Upper lobe of left lung (tissue), 6 donors: Measurements from ENCODE around the gene CTR9. TPM values are rescaled to one million over a fixed set of nuclear protein-coding genes. Genes with fewer than 3 reads are reported as not detected.

Source experiments
- ATAC-seq, 2 donors: fragments of 200-7000 bp; cut with Tn5 transposase; one replicate each; pipeline ENCODE4 v1.9.1; 2022; ENCODE audit warnings: mild to moderate bottlenecking in 2 of 2, moderate library complexity in 2 of 2; ENCODE audit not compliant: low FRiP score in 2 of 2
- DNase-seq, 2 donors: peaks; one replicate each; pipeline ENCODE4 v3.0.0-alpha.2; 2019 to 2020
- H3K27ac ChIP-seq, 4 donors: fragments of 200-600 bp; sonication (generic); one replicate each; pipeline ENCODE4 v1.5.1; 2016 to 2019
- H3K27me3 ChIP-seq, 4 donors: fragments of 200-600 bp; sonication (generic); one replicate each; pipeline ENCODE4 v1.5.1; 2017 to 2019
- H3K36me3 ChIP-seq, 4 donors: fragments of 200-600 bp; sonication (generic); one replicate each; pipeline ENCODE4 v1.5.1; 2016 to 2019
- H3K4me1 ChIP-seq, 4 donors: fragments of 200-600 bp; sonication (generic); one replicate each; pipeline ENCODE4 v1.5.1; 2018 to 2019
- H3K4me3 ChIP-seq, 4 donors: fragments of 200-600 bp; sonication (generic); one replicate each; pipeline ENCODE4 v1.5.1; 2017 to 2019; ENCODE audit warnings: mild to moderate bottlenecking in 2 of 4, moderate library complexity in 1 of 4
- H3K9me3 ChIP-seq, 4 donors: fragments of 200-600 bp; sonication (generic); one replicate each; pipeline ENCODE4 v1.5.1; 2018 to 2019
- CTCF ChIP-seq, 6 experiments: fragments of 450-650 bp in 4 of 6; fragments of 200-600 bp in 2 of 6; sonication (generic) in 2 of 6; IDR thresholded peaks; one replicate each; pipeline ENCODE4 v1.5.1; 2016 to 2019; ENCODE audit warnings: antibody characterized with exemption in 6 of 6
- EP300 ChIP-seq, 4 donors: sonication (generic); formaldehyde crosslinking; IDR thresholded peaks; one replicate each; pipeline ENCODE4 v1.5.1; 2017; ENCODE audit warnings: antibody characterized with exemption in 4 of 4, control low read depth in 2 of 4
- POLR2A ChIP-seq, 4 donors: fragments of 450-650 bp; IDR thresholded peaks; one replicate each; pipeline ENCODE4 v1.5.1; 2016 to 2017; ENCODE audit warnings: antibody characterized with exemption in 4 of 4, mild to moderate bottlenecking in 2 of 4
- POLR2AphosphoS5 ChIP-seq, 2 donors: sonication (generic); formaldehyde crosslinking; IDR thresholded peaks; one replicate each; pipeline ENCODE4 v1.5.1; 2017; ENCODE audit warnings: antibody characterized with exemption in 2 of 2
- WGBS, 2 donors: methylation state at CpG; one replicate each; pipeline ENCODE4 v1.1.5; 2017 to 2018; 5-methylcytosine and 5-hydroxymethylcytosine counted together
- small RNA-seq, 4 donors: library from RNA; depleted of rRNA; stranded (forward); fragments of <200 nt; gene quantifications; one replicate each; pipeline ENCODE3, GENCODE V24; 2016
- total RNA-seq, 6 donors: library from RNA; depleted of rRNA in 4 of 6; stranded (reverse); fragments of >200 nt in 4 of 6; gene quantifications; one replicate each; pipeline versions ENCODE4 v1.1.0 to v1.2.1, GENCODE V29; 2016 to 2021
- donor health status: DM: no; HTN: no; CAD: no; lungs with moderate emphysema.
- donor health status: DM: no; HTN: yes; CAD: no; lungs with severe emphysema.

The CTR9 gene
- total RNA-seq, 6 donors from 2014 or later, result 9.9 to 35.4 (median 26.9) TPM

- no peak overlapping the region for H3K27ac ChIP-seq
- WGBS, 2 donors, result 95 to 97% methylated on average over 2 of the region's 2 CpGs
- TF ChIP-seq POLR2AphosphoS5 (IDR thresholded peaks at IDR 0.05) (no peak), CTCF (IDR thresholded peaks at IDR 0.05) (no peak), POLR2A (IDR thresholded peaks at IDR 0.05) (no peak)
Observed at GRCh38 chr11:10828402-10828801, 77.4 kb downstream of the CTR9 start.

GRCh38 chr11:10829139-10829538, 78.1 kb downstream of the CTR9 start:
- ATAC-seq, result no peak
- H3K9me3 ChIP-seq, result no peaks in the 10 kb centered on the region
- no peaks in the 10 kb centered on the region for H3K36me3 ChIP-seq
- no peak overlapping the region for H3K4me3 ChIP-seq
- no peaks in the 10 kb centered on the region for H3K27me3 ChIP-seq
- TF ChIP-seq CTCF (IDR thresholded peaks at IDR 0.05), result no peak
- TF ChIP-seq POLR2AphosphoS5 (IDR thresholded peaks at IDR 0.05), result no peak
- TF ChIP-seq POLR2A (IDR thresholded peaks at IDR 0.05), result no peak
- no peak for TF ChIP-seq EP300 (IDR thresholded peaks at IDR 0.05)
- no peak overlapping the region for H3K27ac ChIP-seq
- H3K4me1 ChIP-seq, result no peaks in the 10 kb centered on the region
- 89 to 95% methylated on average over 4 of the region's 4 CpGs for WGBS, 2 donors
- no peak for DNase-seq

More at GRCh38 chr11:10828402-10828801, 77.4 kb downstream of the CTR9 start:
- H3K4me1 ChIP-seq, result no peaks in the 10 kb centered on the region
- H3K36me3 ChIP-seq, result no peaks in the 10 kb centered on the region
- no peak overlapping the region for H3K4me3 ChIP-seq
- no peaks in the 10 kb centered on the region for H3K27me3 ChIP-seq
- ATAC-seq (no peak), DNase-seq (no peak)
- H3K9me3 ChIP-seq, result no peaks in the 10 kb centered on the region

Small RNA genes within 50 kb of the gene (small RNA-seq; reads per million reads assigned to genes)
- gene RF00019, result 0 reads per million in 4 donors
- gene SNORD97, result 0 reads per million in 4 donors

Other genes with a start within 250 kb of the CTR9 start
- gene RNF141, start 210.1 kb upstream of the CTR9 start, total RNA-seq, result 10 to 100 TPM; 13.2 to 74.6 (median 43.1) TPM
- 100 to 1,000 TPM in 1 of 6 donors, 10 to 100 TPM in 4, 1 to 10 TPM in 1; 5.2 to 105 (median 24.6) TPM for gene LYVE1, start 182.6 kb upstream of the CTR9 start, total RNA-seq
- 10 to 100 TPM in 1 of 6 donors, 1 to 10 TPM in 5; 2.4 to 16.3 (median 7.5) TPM for gene IRAG1, start 57.5 kb upstream of the CTR9 start, total RNA-seq
- gene EIF4G2, start 57.7 kb downstream of the CTR9 start, total RNA-seq, result 1,000 to 10,000 TPM in 1 of 6 donors, 100 to 1,000 TPM in 5; 249 to 1,049 (median 632) TPM
- gene ZBED5, start 106.8 kb downstream of the CTR9 start, total RNA-seq, result 10 to 100 TPM; 14.4 to 54.6 (median 36.7) TPM